Stomach smooth muscle (tissue), 2 donors: ENCODE measurements around the gene PCDHGB6.
"Not testable (repeated sequence)": the region's sequence is repeated elsewhere in the genome, so short reads cannot be mapped to it uniquely, and the experiment has no call there.

Experiments
- H3K27ac ChIP-seq: one replicate; pipeline ENCODE4 v1.7.0; 2013; ENCODE audit warnings: mild to moderate bottlenecking, low read length, inconsistent platforms
- H3K27me3 ChIP-seq, 2 donors: one replicate each; pipeline ENCODE4 v1.7.0; 2013; ENCODE audit warnings: low read length in 2 of 2; ENCODE audit not compliant: insufficient read depth in 2 of 2, control insufficient read depth in 1 of 2
- H3K36me3 ChIP-seq, 2 donors: one replicate each; pipeline ENCODE4 v1.7.0; 2013; ENCODE audit warnings: low read length in 2 of 2; ENCODE audit not compliant: control insufficient read depth in 2 of 2, insufficient read depth in 2 of 2
- H3K4me1 ChIP-seq: one replicate; pipeline ENCODE4 v1.7.0; 2013; ENCODE audit warnings: low read length; ENCODE audit not compliant: control insufficient read depth, insufficient read depth
- H3K4me3 ChIP-seq, 2 donors: one replicate each; pipeline ENCODE4 v1.7.0; 2013; ENCODE audit warnings: low read length in 2 of 2
- H3K9ac ChIP-seq, 2 donors: one replicate each; pipeline ENCODE4 v1.7.0; 2013; ENCODE audit warnings: low read length in 2 of 2, mild to moderate bottlenecking in 1 of 2
- H3K9me3 ChIP-seq, 2 donors: one replicate each; pipeline ENCODE4 v1.7.0; 2013; ENCODE audit warnings: low read length in 2 of 2; ENCODE audit not compliant: control insufficient read depth in 2 of 2
- donor health status: healthy.
- donor health status: Pancreatic carcinoma.

PCDHGB6 gene

GRCh38 chr5:141409598-141410306 is 1.9 kb downstream of the PCDHGB6 start:
- H3K9me3 ChIP-seq: peaks cover 34 to 78% of the 10 kb centered on the region in 2 donors
- H3K9ac ChIP-seq: no peak overlapping the region

GRCh38 chr5:141411575-141411974 is 3.8 kb downstream of the PCDHGB6 start:
- peaks cover 28 to 61% of the 10 kb centered on the region in 2 donors for H3K9me3 ChIP-seq
- H3K9ac ChIP-seq: no peak overlapping the region
- H3K4me1 ChIP-seq: no peaks in the 10 kb centered on the region
- no peaks in the 10 kb centered on the region for H3K27me3 ChIP-seq
- no peak overlapping the region for H3K27ac ChIP-seq
- H3K4me3 ChIP-seq: peak overlapping the region; percentile 40 to 44
- peaks cover 2 to 6% of the 10 kb centered on the region in 2 donors for H3K36me3 ChIP-seq

More at GRCh38 chr5:141409598-141410306, 1.9 kb downstream of the PCDHGB6 start:
- Histone ChIP-seq H3K36me3 (peaks cover 2 to 6% of the 10 kb centered on the region in 2 donors), H3K27me3 (no peaks in the 10 kb centered on the region), H3K4me1 (no peaks in the 10 kb centered on the region), H3K27ac (no peak overlapping the region), H3K4me3 (peak overlapping the region; percentile 29 to 35)

GRCh38 chr5:141412854-141413539 is 5.2 kb downstream of the PCDHGB6 start, which contains the start of gene PCDHGA10:
Gene PCDHGA10 (plus strand): TSS chr5:141412987. CDS start chr5:141413176, 189 bp downstream.
- H3K27ac ChIP-seq: no peak within 1 kb of the TSS
- H3K9ac ChIP-seq: no peak within 1 kb of the TSS
- peaks cover 28 to 58% of the 10 kb centered on the region in 2 donors for H3K9me3 ChIP-seq
- peaks cover 2 to 6% of the 10 kb centered on the region in 2 donors for H3K36me3 ChIP-seq
- H3K27me3 ChIP-seq: no peaks in the 10 kb centered on the region
- peak within 1 kb of the TSS; percentile 44 to 47 for H3K4me3 ChIP-seq
- H3K4me1 ChIP-seq: no peaks in the 10 kb centered on the region

- no peaks in the 10 kb centered on the region for H3K27me3 ChIP-seq
- peaks cover 2 to 7% of the 10 kb centered on the region in 2 donors for H3K36me3 ChIP-seq
- H3K4me3 ChIP-seq: peak overlapping the region; percentile 18 to 47
- peaks cover 32 to 58% of the 10 kb centered on the region in 2 donors for H3K9me3 ChIP-seq
- no peak overlapping the region for H3K27ac ChIP-seq
- no peak overlapping the region for H3K9ac ChIP-seq
- H3K4me1 ChIP-seq: no peaks in the 10 kb centered on the region
Observed at GRCh38 chr5:141413540-141414069, 5.8 kb downstream of the PCDHGB6 start.

GRCh38 chr5:141414548-141415274 is 6.9 kb downstream of the PCDHGB6 start:
- Histone ChIP-seq H3K4me3 (peak overlapping the region in 1 of 2 donors; percentile 18), H3K9me3 (peaks cover 28 to 58% of the 10 kb centered on the region in 2 donors)
- not testable (repeated sequence) for H3K9ac ChIP-seq, H3K36me3 ChIP-seq, H3K27ac ChIP-seq, H3K27me3 ChIP-seq, H3K4me1 ChIP-seq

GRCh38 chr5:141415275-141415618 is 7.4 kb downstream of the PCDHGB6 start:
- H3K9me3 ChIP-seq: peaks cover 33 to 57% of the 10 kb centered on the region in 2 donors
- H3K4me1 ChIP-seq, H3K9ac ChIP-seq, H3K36me3 ChIP-seq, H3K27me3 ChIP-seq, H3K27ac ChIP-seq: not testable (repeated sequence)
- peak overlapping the region in 1 of 2 donors; percentile 29 for H3K4me3 ChIP-seq

GRCh38 chr5:141417494-141418172 is 9.8 kb downstream of the PCDHGB6 start, which contains the start of gene PCDHGB7:
Gene PCDHGB7 (plus strand): TSS chr5:141417677. CDS start chr5:141417860, 183 bp downstream.
- not testable (repeated sequence) for H3K27me3 ChIP-seq, H3K36me3 ChIP-seq, H3K9ac ChIP-seq, H3K4me1 ChIP-seq, H3K27ac ChIP-seq
- Histone ChIP-seq H3K4me3 (peak within 1 kb of the TSS; percentile 58 to 68), H3K9me3 (peaks cover 34 to 67% of the 10 kb centered on the region in 2 donors)

GRCh38 chr5:141419074-141419880 is 11.5 kb downstream of the PCDHGB6 start:
- Histone ChIP-seq H3K9ac (no peak overlapping the region), H3K36me3 (peaks cover 2 to 8% of the 10 kb centered on the region in 2 donors), H3K4me3 (peak overlapping the region; percentile 41 to 68), H3K27me3 (no peaks in the 10 kb centered on the region), H3K27ac (no peak overlapping the region), H3K4me1 (peaks cover 3% of the 10 kb centered on the region), H3K9me3 (peaks cover 27 to 66% of the 10 kb centered on the region in 2 donors)

- Histone ChIP-seq H3K9ac (no peak within 1 kb of the TSS), H3K9me3 (peaks cover 34 to 73% of the 10 kb centered on the region in 2 donors), H3K27ac (no peak within 1 kb of the TSS), H3K27me3 (no peaks in the 10 kb centered on the region), H3K36me3 (peaks cover 3 to 8% of the 10 kb centered on the region in 2 donors), H3K4me1 (peaks cover 3% of the 10 kb centered on the region), H3K4me3 (peak within 1 kb of the TSS; percentile 54 to 59)
Observed at GRCh38 chr5:141420855-141421488, 13.2 kb downstream of the PCDHGB6 start, which contains the start of gene PCDHGA11. Gene PCDHGA11 (plus strand): TSS chr5:141421051. CDS start chr5:141421228, 177 bp downstream.
